Upper lobe of left lung (tissue), 6 donors: ENCODE results near the gene C1orf198. TPM values are rescaled to one million over a fixed set of nuclear protein-coding genes. Genes with fewer than 3 reads are reported as not detected.
A peak's percentile ranks its signal among the peaks of the same experiment; 100 is the strongest.

Source experiments
- ATAC-seq, 2 donors: fragments of 200-7000 bp; cut with Tn5 transposase; one replicate each; pipeline ENCODE4 v1.9.1; 2022; ENCODE audit warnings: mild to moderate bottlenecking in 2 of 2, moderate library complexity in 2 of 2; ENCODE audit not compliant: low FRiP score in 2 of 2
- DNase-seq, 2 donors: peaks; one replicate each; pipeline ENCODE4 v3.0.0-alpha.2; 2019 to 2020
- H3K27ac ChIP-seq, 4 donors: fragments of 200-600 bp; sonication (generic); one replicate each; pipeline ENCODE4 v1.5.1; 2016 to 2019
- H3K27me3 ChIP-seq, 4 donors: fragments of 200-600 bp; sonication (generic); one replicate each; pipeline ENCODE4 v1.5.1; 2017 to 2019
- H3K36me3 ChIP-seq, 4 donors: fragments of 200-600 bp; sonication (generic); one replicate each; pipeline ENCODE4 v1.5.1; 2016 to 2019
- H3K4me1 ChIP-seq, 4 donors: fragments of 200-600 bp; sonication (generic); one replicate each; pipeline ENCODE4 v1.5.1; 2018 to 2019
- H3K4me3 ChIP-seq, 4 donors: fragments of 200-600 bp; sonication (generic); one replicate each; pipeline ENCODE4 v1.5.1; 2017 to 2019; ENCODE audit warnings: mild to moderate bottlenecking in 2 of 4, moderate library complexity in 1 of 4
- H3K9me3 ChIP-seq, 4 donors: fragments of 200-600 bp; sonication (generic); one replicate each; pipeline ENCODE4 v1.5.1; 2018 to 2019
- CTCF ChIP-seq, 6 experiments: fragments of 450-650 bp in 4 of 6; fragments of 200-600 bp in 2 of 6; sonication (generic) in 2 of 6; IDR thresholded peaks; one replicate each; pipeline ENCODE4 v1.5.1; 2016 to 2019; ENCODE audit warnings: antibody characterized with exemption in 6 of 6
- EP300 ChIP-seq, 4 donors: sonication (generic); formaldehyde crosslinking; IDR thresholded peaks; one replicate each; pipeline ENCODE4 v1.5.1; 2017; ENCODE audit warnings: antibody characterized with exemption in 4 of 4, control low read depth in 2 of 4
- POLR2A ChIP-seq, 4 donors: fragments of 450-650 bp; IDR thresholded peaks; one replicate each; pipeline ENCODE4 v1.5.1; 2016 to 2017; ENCODE audit warnings: antibody characterized with exemption in 4 of 4, mild to moderate bottlenecking in 2 of 4
- POLR2AphosphoS5 ChIP-seq, 2 donors: sonication (generic); formaldehyde crosslinking; IDR thresholded peaks; one replicate each; pipeline ENCODE4 v1.5.1; 2017; ENCODE audit warnings: antibody characterized with exemption in 2 of 2
- WGBS, 2 donors: methylation state at CpG; one replicate each; pipeline ENCODE4 v1.1.5; 2017 to 2018; 5-methylcytosine and 5-hydroxymethylcytosine counted together
- total RNA-seq, 6 donors: library from RNA; depleted of rRNA in 4 of 6; stranded (reverse); fragments of >200 nt in 4 of 6; gene quantifications; one replicate each; pipeline versions ENCODE4 v1.1.0 to v1.2.1, GENCODE V29; 2016 to 2021
- donor health status: DM: no; HTN: no; CAD: no; lungs with moderate emphysema.
- donor health status: DM: no; HTN: yes; CAD: no; lungs with severe emphysema.

The C1orf198 gene
- total RNA-seq, 6 donors from 2014 or later: 51.3 to 241 (median 125) TPM

GRCh38 chr1:230792691-230793462 lies 75.4 kb downstream of the C1orf198 start:
- Histone ChIP-seq H3K4me1 (no peaks in the 10 kb centered on the region), H3K4me3 (no peak overlapping the region), H3K27ac (no peak overlapping the region), H3K9me3 (no peaks in the 10 kb centered on the region), H3K36me3 (no peaks in the 10 kb centered on the region), H3K27me3 (no peaks in the 10 kb centered on the region)
- TF ChIP-seq EP300 (IDR thresholded peaks at IDR 0.05): no peak
- TF ChIP-seq POLR2A (IDR thresholded peaks at IDR 0.05): no peak
- TF ChIP-seq POLR2AphosphoS5 (IDR thresholded peaks at IDR 0.05): no peak
- no peak for TF ChIP-seq CTCF (IDR thresholded peaks at IDR 0.05)
- ATAC-seq: no peak
- WGBS, 2 donors: 83 to 90% methylated on average over 12 to 13 of the region's 13 CpGs
- DNase-seq: no peak

GRCh38 chr1:230791986-230792564 lies 76.2 kb downstream of the C1orf198 start:
- Histone ChIP-seq H3K4me3 (no peak overlapping the region), H3K27ac (no peak overlapping the region), H3K9me3 (no peaks in the 10 kb centered on the region), H3K4me1 (no peaks in the 10 kb centered on the region), H3K36me3 (no peaks in the 10 kb centered on the region), H3K27me3 (no peaks in the 10 kb centered on the region)
- TF ChIP-seq POLR2AphosphoS5 (IDR thresholded peaks at IDR 0.05): no peak
- ATAC-seq (no peak), DNase-seq (no peak)
- WGBS, 2 donors: 44 to 49% methylated on average over 5 of the region's 5 CpGs

- WGBS, 2 donors: 77 to 88% methylated on average over 5 of the region's 5 CpGs
These were observed 78.3 kb downstream of the C1orf198 start for GRCh38 chr1:230790026-230790425.

GRCh38 chr1:230788561-230789275 lies 79.6 kb downstream of the C1orf198 start:
- Histone ChIP-seq H3K27ac (no peak overlapping the region), H3K4me3 (no peak overlapping the region), H3K36me3 (no peaks in the 10 kb centered on the region), H3K4me1 (no peaks in the 10 kb centered on the region), H3K27me3 (no peaks in the 10 kb centered on the region), H3K9me3 (no peaks in the 10 kb centered on the region)
- TF ChIP-seq POLR2AphosphoS5 (IDR thresholded peaks at IDR 0.05): no peak
- TF ChIP-seq EP300 (IDR thresholded peaks at IDR 0.05): no peak
- no peak for TF ChIP-seq CTCF (IDR thresholded peaks at IDR 0.05)
- no peak for TF ChIP-seq POLR2A (IDR thresholded peaks at IDR 0.05)
- ATAC-seq (no peak), DNase-seq (peak in 1 of 2 donors; percentile 32)
- 92 to 94% methylated on average over 10 of the region's 10 CpGs for WGBS, 2 donors

More at GRCh38 chr1:230790026-230790425, 78.3 kb downstream of the C1orf198 start:
- TF ChIP-seq POLR2A (IDR thresholded peaks at IDR 0.05): no peak
- no peak for TF ChIP-seq POLR2AphosphoS5 (IDR thresholded peaks at IDR 0.05)
- no peak for TF ChIP-seq EP300 (IDR thresholded peaks at IDR 0.05)
- no peak for TF ChIP-seq CTCF (IDR thresholded peaks at IDR 0.05)
- Histone ChIP-seq H3K27me3 (no peaks in the 10 kb centered on the region), H3K27ac (no peak overlapping the region), H3K4me1 (no peaks in the 10 kb centered on the region), H3K9me3 (no peaks in the 10 kb centered on the region), H3K36me3 (no peaks in the 10 kb centered on the region), H3K4me3 (no peak overlapping the region)
- no peak for ATAC-seq
- DNase-seq: no peak

GRCh38 chr1:230787471-230787870 lies 80.8 kb downstream of the C1orf198 start:
- WGBS, 2 donors: 84 to 88% methylated on average over 7 of the region's 7 CpGs
- Histone ChIP-seq H3K9me3 (no peaks in the 10 kb centered on the region), H3K4me3 (no peak overlapping the region), H3K4me1 (no peaks in the 10 kb centered on the region), H3K27ac (no peak overlapping the region), H3K27me3 (no peaks in the 10 kb centered on the region), H3K36me3 (no peaks in the 10 kb centered on the region)
- TF ChIP-seq POLR2AphosphoS5 (IDR thresholded peaks at IDR 0.05) (no peak), EP300 (IDR thresholded peaks at IDR 0.05) (no peak), POLR2A (IDR thresholded peaks at IDR 0.05) (no peak), CTCF (IDR thresholded peaks at IDR 0.05) (no peak)
- ATAC-seq (no peak), DNase-seq (no peak)
